Embryonic facial prominence (tissue), 1 donor: Measurements from ENCODE around the gene ZNF710.

Source experiments
- DNase-seq: peaks from one replicate; pipeline ENCODE4 v3.0.0-alpha.2; 2016; ENCODE audit errors: extremely low spot score

The ZNF710 gene

DNA sequence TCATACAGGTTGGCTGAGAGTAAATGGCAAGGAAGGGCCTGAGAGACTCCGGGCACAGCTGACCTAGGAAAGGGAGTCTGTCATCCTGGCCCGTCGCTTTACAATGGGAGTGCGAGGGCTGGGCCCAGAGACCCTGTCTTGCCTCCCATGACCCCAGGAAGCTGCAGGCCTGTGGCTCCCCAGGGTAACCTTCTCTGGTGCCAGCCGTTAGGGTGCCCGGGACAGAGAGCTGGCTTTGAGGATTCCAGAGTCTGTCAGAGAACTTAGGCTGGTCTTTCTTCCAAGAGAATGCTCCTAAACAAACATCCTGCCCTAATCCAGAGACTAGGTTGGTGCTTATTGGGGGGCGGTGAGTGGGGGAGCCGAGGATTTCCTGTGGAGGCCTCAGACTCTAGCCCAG is 18.5 kb downstream of the ZNF710 start:
- no peak for DNase-seq

DNA sequence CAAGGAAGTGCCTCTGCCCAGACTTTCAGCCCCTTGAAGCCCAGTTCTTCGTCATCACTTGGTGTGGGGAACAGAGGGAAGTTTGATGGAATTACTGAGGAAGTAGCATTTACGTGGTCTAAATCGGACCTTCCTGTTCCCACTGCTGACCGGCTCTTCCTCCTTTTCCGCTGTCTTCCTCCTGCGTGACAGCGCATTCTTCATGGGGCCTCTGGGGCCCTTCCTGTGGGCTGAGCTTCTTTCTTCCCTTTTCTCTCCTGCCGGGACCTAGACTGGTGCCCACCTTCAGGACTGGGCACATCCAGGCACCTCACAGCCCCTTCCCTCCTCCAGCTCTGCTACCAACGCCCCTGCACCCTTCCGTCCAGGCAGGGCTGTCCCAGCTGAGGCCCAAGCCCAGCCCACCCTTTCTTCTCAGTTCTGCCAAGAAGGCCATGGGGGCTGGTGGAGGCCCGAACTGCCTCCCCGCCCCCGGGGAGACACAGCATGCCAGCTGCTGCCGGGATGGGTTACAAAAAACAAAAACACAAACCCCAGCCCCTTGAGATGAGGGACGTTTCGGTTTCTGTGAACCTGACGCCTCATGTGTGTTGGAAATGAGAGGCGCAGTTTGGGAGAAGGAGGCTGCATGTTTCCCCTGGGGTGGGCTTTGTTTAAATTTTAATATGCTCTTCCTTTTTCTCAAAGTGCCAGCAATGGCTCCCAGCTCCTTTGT is 19.1 kb downstream of the ZNF710 start:
- no peak for DNase-seq

DNA sequence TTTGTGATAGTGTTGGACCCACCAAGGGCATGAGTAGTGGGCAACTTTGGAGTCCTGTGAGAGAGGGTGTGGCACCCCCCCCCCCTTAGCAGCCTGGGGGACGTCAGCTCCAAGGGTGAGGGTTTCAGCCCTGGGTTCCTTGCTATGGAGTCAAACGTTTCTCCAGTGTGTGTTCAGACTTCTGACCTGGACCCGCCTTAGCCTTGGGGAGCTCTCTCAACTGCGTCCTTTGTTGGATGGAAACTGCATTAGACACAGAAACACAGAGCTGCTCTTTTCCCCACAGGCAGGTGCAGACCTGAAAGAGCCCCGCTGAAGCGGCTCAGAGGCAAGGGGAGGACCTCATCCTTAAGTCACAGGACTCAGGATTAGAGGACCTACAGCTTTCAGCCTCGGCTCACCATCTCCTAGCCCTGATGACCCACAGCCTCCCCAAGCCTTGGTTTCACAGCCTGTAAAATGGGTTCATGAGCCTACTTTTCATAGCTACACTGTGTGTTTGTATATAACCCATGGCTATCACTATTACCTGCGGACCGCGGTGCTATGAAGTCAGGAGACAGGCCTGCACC is 19.9 kb downstream of the ZNF710 start:
- DNase-seq: no peak

DNA sequence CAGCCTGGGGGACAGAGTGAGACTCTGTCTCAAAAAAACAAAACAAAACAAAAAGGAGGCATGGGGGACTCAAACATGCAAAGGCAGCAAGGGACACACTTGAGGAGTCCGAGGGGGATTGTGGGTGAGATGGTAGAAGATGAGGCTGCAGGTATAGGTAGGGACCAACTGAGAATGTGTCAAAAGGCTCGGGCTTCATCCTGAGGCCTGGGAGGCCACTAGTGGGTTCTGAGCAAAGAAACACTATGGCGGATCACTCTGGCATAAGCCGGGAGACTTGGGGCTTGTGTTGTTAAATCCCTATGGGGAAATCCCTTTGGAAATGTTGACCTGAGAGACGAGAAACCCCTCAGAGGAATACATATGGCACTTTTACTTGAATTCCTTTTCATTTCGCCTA is 21.2 kb downstream of the ZNF710 start:
- DNase-seq: no peak

DNA sequence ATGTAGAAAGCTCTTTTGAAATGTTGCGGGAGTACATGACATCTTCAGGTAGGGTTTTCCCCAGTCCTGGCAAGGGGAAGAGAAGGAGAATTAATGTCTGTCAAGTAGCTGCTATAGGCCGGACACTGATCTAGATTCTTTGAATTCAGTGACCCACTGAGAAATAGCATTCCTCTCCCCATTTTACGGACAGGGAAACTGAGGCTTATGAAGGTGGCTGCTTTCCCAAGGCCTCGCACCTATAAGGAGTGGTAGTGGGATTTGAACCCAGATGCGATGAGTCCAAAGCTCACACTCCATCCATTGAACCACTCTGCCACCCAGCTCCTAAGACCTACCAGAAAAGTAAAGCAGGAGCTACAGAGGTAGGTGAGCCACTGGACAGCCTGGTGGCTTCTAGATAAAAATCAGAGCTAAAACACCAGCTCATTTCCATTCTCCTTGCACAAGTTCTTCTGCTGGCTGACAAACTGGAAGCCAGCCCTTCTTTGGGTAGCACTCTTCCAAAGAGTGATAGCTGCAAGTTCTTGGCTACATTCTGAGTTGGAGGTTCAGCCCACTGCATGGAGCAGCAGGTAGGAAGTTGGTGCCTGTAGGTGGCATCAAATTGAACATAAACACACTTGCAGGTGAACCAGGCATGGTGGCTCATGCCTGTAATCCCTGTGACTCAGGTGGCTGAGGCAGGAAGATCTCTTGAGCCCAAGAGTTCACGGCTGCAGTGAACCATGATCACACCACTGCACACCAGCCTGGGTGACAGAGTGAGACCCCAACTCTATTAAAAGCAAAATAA is 22.0 kb downstream of the ZNF710 start:
- DNase-seq: no peak

DNA sequence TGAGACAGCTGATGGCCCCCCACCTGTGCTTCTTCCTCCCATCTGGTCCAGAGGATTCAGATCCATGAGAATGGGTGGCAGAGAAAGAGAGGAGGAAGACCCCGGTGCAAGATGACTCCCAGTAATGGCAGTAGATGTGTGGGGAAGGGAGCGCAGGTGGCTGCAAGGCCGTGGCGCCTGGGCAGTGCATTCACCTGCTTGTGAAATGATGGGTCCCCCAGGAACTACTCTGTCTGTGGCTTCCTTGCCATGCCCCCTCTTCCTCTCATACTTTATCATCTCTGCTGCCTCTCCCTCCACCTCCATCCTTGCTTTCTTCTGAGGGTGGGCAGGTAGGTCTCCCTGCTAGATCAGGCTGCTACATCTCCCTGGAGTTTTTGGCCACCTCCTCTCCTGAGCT is 23.3 kb downstream of the ZNF710 start:
- DNase-seq: no peak

DNA sequence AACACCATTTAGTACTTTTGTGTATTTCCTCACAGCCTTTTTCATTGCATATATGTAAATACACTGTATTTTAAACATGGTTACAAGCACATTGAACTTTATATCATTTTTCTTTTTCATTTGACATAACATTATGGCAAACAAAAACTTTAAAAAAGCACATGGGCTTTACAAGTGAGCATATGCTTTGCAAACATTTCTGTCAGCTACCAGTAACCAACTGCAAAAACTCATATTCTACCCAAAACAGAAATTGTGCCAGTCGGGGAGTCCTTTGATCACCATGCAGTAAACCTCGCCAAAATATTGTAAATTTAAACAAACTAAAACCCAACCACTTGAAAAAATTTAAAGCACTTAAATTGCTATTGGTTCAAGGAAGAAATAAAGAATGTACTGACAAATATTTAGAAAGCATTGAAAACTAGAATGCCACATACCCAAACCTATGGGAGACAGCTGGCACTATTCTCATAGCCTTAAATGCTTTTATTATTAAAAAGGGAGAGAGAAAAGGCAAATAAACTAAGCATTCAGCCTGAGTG is 24.4 kb downstream of the ZNF710 start:
- no peak for DNase-seq

DNA sequence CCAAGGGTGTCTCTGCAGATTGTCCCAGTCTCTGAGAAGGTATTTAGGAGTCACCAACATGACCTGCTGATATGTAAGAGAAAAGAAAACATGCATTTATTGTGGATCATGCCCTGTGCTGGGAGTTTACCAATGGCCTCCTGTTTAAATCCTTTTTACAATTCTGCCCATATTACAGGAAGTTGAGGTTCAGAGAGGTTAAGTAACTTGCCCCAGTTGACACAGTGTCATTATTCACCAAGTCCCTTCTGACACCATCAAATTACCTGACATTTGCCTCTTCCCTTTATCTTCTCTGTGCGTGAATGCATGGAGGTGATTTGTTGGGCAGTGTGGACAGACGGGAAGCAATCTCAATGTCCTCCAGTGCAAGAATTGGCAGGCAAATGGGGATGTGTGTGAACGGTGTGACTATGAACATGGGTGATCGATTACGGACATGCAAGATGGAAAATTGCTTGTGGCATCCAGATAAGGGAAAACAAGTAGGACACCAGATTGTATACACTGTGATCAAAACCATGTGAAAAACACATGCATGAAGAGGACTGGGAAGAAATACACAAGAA is 27.3 kb downstream of the ZNF710 start:
- DNase-seq: no peak

DNA sequence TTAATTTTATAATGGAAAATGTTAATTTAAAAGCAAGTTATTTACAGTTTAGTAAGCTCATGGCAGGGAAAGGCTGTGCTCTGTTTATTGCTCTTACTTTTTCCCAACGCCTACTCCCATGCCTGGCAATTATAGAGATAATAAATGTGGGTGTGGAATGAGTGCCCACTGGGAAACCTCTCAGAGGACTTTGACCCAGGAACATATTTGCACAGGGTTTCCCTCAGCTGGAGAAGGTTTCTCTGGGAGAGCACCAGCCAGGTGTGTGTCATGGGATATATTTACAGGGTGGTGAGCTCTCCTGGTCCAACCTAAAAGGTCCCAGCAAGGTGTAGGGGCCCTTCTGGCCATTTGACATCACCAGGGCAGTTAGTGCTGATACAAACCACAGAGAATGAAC is 27.9 kb downstream of the ZNF710 start:
- no peak for DNase-seq

DNA sequence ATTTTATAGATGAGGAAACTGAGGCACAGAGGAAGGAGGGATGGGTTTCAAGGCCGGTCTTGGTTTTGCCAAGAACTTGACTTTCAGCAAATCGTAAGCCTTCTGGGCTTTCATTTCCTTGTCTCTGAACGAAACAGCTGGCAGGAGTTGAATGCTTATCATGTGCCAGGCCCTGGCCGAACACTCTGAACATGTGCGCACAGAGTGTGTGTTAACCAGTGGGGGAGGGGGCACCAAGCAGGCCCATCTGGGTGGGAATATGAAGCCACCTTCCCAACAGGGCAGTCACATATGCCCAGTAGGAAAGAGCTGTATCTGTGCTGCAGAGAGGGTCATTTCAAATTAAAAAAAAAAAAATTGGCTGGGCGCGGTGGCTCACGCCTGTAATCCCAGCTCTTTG is 29.3 kb downstream of the ZNF710 start:
- no peak for DNase-seq

DNA sequence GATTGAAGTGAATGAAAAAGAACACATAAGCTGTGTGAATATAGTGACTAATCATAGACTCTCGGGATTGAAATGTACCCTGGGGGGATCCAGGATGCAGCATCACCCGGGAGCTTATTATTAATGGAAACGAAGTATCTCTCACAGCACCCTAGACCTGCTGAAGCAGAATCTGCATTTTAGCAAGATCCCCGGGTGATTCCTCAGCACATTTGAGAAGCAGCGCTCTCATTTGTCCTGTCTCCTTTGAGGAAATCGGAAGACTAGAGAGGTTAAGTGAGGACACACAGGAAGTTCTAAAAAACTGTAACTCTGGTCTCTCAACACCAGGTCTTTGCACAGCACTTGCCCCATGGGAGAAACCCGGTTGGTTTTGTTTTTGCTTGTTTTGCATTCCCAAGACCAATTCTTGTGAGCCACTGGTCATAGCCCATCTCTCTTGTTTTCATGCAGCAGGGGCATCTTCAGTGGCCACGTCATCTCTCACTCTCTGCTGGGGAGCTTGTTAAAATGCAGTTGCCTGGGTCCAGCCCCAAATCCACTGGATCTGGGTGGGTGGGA is 30.2 kb downstream of the ZNF710 start:
- DNase-seq: no peak

DNA sequence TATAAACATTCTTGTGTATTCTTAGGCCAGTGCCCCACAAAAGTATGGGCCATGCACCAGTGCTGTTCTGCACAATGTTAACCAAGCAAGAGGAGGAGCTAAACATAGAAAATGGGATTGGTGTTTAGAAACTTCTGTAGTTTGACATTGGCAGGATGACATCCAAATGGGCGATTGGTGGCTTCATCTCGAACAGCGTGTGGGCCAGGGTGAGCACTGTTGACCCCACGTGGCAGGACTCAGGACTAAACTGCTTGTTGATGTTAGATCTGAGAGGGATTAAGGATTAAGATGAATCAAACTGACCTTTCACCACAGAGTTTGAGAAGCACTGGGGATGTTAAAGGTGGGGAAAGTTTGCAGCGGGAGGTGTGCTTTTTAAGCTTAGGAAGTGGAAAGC is 31.9 kb downstream of the ZNF710 start:
- no peak for DNase-seq

DNA sequence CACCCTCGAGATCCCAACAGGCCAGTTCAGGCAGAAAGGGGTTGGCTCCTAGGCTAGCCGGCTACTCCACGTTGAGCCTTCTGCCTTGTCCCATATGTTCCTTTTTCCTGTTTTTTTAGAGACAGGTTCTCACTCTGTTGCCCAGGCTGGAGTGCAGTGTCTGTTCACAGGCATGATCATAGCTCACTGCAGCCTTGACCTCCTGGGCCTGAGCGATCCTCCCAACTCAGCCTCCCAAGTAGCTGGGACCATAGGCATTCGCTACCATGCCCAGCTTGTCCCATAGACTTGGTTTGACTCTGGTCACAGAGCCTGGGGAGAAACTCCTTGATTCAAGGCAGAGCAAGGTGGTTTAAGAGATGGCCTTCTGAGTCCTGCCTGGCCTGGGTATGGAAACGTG is 32.3 kb downstream of the ZNF710 start:
- no peak for DNase-seq

DNA sequence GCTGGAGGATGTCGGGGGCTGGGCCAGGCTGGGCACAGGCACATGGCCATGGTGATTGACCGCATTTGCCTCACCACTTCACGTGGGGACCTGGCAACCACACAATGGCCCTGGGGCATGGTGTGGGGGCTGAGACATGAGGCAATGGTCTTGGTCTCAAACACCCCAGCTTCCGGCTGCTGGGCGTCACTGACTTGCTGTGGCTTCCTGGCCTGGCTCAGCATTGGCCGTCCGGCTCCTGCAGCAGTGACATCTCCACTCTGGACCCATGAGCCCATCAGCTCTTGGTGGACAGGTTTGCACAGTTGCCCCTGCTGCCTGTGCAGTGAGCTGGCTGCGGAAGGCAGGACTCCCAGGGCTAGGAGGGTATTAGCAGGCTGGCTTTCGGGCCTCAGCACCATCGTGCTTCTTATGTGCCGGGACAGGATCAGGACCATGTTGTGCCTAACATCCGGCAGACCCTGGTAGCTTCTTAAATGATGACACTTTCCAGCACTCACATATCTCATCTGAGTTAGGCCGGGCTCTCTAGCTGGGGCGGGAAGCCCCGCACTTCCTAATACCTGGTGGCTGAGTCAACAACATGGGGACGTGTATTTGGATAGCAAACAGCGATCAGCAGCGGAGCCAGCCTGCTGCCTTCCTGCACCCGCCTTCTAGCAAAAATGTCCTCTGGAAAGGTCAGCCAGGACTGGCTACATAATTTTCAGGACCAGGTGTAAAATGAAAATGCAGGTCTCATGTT is 34.1 kb downstream of the ZNF710 start:
- DNase-seq: no peak

DNA sequence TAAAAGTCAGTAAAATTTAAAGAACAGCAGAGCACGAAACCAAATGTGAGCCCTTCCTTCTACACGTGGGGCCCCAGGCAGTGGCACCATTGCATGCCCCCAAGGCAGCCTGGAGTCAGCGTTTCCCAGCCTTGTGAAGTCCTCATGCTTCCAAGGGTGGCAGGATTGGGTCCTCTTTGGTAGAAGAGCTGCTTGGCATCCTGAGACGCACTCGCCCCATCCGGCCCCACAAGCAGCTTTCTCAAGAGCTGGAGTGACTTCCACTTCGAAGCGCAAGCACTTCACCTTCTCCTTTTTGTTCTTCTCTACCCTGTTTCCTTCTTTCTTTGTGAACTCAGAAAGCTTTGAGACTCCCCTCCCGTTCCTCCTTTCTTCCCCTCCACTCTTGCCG is 34.7 kb downstream of the ZNF710 start:
- DNase-seq: no peak

DNA sequence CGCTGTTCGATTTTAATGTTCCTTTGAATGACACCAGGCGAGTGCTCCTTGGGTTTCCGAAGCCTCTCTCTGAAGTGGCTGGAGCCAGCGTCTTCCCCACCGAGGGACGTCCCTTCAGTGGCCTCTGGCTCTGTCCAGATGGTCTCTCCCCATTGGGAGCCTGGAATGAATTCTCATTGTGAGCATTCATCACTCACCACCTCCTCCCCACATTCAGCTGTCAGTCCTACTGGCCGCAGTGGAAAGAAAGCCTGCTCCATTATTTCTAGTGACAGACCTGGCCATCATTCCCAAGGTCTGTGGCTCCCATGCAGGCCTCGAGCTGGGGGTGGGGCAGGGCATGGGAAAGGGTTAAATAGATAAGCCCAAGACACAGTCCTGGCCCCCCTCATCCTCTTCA is 35.2 kb downstream of the ZNF710 start:
- no peak for DNase-seq

DNA sequence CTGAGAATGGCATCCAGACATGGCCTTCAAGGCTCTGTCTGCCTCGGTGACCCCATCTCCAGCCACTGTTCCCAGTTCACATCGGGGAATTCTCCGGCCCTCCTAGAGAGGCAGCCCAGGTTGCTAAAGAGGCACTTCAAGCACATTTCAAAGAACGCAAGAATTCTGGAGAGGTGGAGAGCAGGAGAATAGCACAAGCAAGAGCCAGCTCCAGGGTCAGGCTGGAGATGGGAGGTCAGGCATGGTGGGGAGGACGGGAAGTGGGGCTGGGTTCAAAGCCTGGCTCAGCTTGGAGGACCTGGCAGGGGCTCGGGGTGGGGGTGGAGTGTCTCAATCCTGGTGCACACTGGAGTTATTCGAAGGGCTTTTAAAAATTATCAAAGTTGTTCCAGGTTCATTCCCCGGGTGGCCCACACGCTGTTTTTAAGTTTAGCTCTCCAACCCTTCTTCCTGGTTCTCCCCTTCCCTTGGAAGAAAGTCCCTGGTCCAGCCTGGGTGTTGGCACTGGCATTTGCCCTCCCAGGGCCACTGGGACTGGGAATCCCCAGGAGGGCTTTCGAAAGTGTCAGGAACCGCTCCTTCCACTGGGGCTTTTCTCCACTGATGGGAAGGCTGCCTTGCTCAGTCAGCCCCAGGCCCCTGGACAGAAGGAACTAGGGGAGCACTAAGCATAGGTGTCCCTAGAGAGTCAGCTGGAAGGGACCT is 35.8 kb downstream of the ZNF710 start:
- DNase-seq: no peak

DNA sequence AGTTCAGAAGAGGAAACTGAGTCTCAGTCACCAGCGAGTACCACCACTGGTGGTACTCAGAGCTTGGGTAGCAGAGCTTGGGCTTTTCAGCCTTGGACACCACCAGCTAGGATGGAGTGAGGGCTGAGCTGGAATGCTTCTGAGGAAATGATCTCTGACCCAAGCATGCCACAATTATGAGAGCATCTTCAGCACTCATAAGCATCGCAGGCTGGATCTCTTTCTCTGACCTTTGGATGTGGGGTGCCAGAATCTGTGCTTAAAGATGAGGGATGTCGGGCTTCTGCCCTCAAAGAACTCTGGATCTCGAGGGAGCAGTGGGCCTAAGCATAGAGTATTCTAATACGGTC is 36.4 kb downstream of the ZNF710 start:
- DNase-seq: no peak

DNA sequence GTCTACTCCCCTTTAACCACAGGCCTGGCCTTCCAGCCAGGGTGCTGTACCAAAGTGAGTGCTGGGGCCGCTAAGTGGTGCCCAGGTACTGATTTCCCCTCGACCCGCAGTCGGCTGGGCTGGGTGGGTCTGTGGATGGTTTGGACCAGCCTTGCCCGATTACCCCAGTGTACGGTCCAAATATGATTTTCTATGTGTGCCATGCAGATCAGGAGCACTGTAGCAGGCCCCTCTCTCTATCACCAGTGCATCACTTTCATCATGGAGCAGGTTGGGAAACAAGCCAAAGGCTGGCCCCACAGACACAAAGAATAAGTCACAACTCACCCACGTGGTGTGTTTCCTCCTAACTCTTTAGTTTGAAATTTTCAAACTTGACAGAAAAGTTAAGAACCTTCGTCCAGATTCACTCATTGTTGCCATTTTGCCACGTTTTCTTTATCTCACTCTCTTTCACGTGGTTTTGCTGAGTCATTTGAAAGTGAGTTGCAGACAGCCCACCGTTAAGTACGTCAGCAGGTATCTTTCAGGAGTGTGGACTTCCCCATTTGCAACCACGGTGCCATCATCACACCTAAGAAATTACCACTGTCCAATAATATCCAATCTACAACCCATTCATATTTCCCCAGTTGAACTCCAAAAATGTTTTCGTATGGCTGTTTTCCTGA is 37.0 kb downstream of the ZNF710 start:
- no peak for DNase-seq

DNA sequence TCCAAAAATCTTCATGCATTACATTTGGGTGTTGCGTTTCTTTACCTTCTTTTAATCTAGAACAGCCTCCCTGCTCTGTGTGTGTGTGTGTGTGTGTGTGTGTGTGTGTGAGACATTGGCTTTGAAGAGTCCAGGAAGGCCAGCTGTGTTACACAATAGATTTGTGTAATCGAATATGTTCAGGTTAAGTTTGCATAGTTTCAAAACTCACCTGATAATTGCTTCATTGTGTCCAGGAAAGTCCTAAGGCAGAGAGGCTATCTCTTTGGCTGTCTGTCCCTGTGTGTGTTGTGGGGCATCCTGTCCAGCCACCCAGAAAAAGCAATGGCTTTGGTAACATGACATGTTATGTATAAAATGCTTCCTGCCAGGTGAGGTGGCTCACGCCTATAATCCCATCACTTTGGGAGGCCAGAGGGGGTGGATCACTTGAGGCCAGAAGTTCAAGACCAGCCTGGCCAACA is 37.5 kb downstream of the ZNF710 start:
- DNase-seq: no peak
